K562 (cell line): ENCODE results near the gene AGPAT2. TPM values are rescaled to one million over a fixed set of nuclear protein-coding genes. Genes with fewer than 3 reads are reported as not detected.

ENCODE experiments used
- ESRRA ChIP-seq: fragments of 450-650 bp; IDR thresholded peaks from 2 replicates; pipeline ENCODE4 v1.6.1; 2014; ENCODE audit warnings: low read depth, mild to moderate bottlenecking, moderate library complexity, borderline replicate concordance
- FOXA3 ChIP-seq, 2 experiments: fragments of 450-650 bp in 1 of 2; sonication (generic) in 1 of 2; formaldehyde crosslinking; IDR thresholded peaks in 1 of 2; conservative IDR thresholded peaks in 1 of 2; 2 replicates each; pipeline versions ENCODE4 v1.4.0 to v1.8.0; 2020 to 2022; ENCODE audit warnings: mild to moderate bottlenecking in 2 of 2, missing genetic modification reagents in 1 of 2
- FOXJ2 ChIP-seq: fragments of 200-800 bp; sonication (Bioruptor generic); IDR thresholded peaks from 2 replicates; pipeline ENCODE4 v1.6.1; 2016; ENCODE audit warnings: missing genetic modification characterization, missing compliant biosample characterization
- MGA ChIP-seq: fragments of 450-650 bp; IDR thresholded peaks from 2 replicates; pipeline ENCODE4 v1.6.1; 2016; ENCODE audit warnings: mild to moderate bottlenecking, moderate library complexity
- RNF219 ChIP-seq: fragments of 250-450 bp; sonication (Bioruptor Pico); IDR thresholded peaks from 2 replicates; pipeline ENCODE4 v1.5.0; 2022; ENCODE audit warnings: mild to moderate bottlenecking
- SMARCA4 ChIP-seq: fragments of 450-650 bp; IDR thresholded peaks from 2 replicates; pipeline ENCODE4 v1.6.1; 2016
- polyA plus RNA-seq, 8 experiments: library from polyadenylated mRNA; depleted of rRNA in 4 of 8; stranded (reverse) in 5 of 8; unstranded in 3 of 8; fragments of >200 nt; fragmentation: Nextera tagmentation in 2 of 8; fragmentation: Illumina TruSeq in 1 of 8; extraction: Ambion mirVana in 2 of 8; extraction: Trizol in 1 of 8; gene quantifications; 2 replicates each; pipeline versions ENCODE4 v1.2.1 to v1.2.3, GENCODE V29; 2011 to 2014; ENCODE audit warnings: inconsistent platforms in 1 of 8, missing spikeins in 1 of 8
- total RNA-seq, 7 experiments: library from RNA; depleted of rRNA in 6 of 7; stranded (reverse); fragments of >200 nt in 6 of 7; fragmentation: Illumina TruSeq in 2 of 7; extraction: Trizol in 2 of 7; gene quantifications; 2 replicates each; pipeline versions ENCODE4 v1.2.1 to v1.2.3, GENCODE V29; 2011 to 2021; ENCODE audit warnings: low replicate concordance in 1 of 7
- TF ChIP-seq, protein P1 (sequence below): sonication (generic); formaldehyde crosslinking; IDR thresholded peaks from 2 replicates; pipeline ENCODE4 v1.8.1; 2023; ENCODE audit warnings: missing genetic modification reagents, mild to moderate bottlenecking, borderline replicate concordance

The AGPAT2 gene
- total and polyA plus RNA-seq, 9 of the 15 experiments (the other 6 are each of a cell fraction or from before 2014, with no cell fraction given) = 0.13 to 54.5 (median 23.9) TPM

DNA sequence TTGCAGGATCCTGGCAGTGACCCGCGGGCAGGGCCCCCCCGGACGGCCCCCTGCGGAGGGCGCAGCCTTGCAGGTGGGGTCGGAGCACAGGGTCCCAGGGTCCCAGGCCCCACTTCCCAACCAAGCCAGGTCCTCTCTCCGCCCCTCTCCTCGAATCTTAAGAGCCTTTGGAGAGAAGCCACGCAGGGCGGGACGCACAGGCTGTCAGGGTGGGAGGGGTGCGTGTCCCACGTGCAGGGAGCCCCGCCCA, 43.0 kb downstream of the AGPAT2 start (continued):
- TF ChIP-seq, protein P1, sequence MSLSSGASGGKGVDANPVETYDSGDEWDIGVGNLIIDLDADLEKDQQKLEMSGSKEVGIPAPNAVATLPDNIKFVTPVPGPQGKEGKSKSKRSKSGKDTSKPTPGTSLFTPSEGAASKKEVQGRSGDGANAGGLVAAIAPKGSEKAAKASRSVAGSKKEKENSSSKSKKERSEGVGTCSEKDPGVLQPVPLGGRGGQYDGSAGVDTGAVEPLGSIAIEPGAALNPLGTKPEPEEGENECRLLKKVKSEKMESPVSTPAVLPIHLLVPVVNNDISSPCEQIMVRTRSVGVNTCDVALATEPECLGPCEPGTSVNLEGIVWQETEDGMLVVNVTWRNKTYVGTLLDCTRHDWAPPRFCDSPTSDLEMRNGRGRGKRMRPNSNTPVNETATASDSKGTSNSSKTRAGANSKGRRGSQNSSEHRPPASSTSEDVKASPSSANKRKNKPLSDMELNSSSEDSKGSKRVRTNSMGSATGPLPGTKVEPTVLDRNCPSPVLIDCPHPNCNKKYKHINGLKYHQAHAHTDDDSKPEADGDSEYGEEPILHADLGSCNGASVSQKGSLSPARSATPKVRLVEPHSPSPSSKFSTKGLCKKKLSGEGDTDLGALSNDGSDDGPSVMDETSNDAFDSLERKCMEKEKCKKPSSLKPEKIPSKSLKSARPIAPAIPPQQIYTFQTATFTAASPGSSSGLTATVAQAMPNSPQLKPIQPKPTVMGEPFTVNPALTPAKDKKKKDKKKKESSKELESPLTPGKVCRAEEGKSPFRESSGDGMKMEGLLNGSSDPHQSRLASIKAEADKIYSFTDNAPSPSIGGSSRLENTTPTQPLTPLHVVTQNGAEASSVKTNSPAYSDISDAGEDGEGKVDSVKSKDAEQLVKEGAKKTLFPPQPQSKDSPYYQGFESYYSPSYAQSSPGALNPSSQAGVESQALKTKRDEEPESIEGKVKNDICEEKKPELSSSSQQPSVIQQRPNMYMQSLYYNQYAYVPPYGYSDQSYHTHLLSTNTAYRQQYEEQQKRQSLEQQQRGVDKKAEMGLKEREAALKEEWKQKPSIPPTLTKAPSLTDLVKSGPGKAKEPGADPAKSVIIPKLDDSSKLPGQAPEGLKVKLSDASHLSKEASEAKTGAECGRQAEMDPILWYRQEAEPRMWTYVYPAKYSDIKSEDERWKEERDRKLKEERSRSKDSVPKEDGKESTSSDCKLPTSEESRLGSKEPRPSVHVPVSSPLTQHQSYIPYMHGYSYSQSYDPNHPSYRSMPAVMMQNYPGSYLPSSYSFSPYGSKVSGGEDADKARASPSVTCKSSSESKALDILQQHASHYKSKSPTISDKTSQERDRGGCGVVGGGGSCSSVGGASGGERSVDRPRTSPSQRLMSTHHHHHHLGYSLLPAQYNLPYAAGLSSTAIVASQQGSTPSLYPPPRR (CRISPR knock-in tag) = no peak
- TF ChIP-seq FOXJ2 (tag) (no peak), SMARCA4 (no peak), ESRRA (no peak; the same call in 1 of the 2 replicates), MGA (peak; percentile 75), RNF219 (CRISPR knock-in tag) (no peak), FOXA3 (CRISPR knock-in tag; conservative IDR thresholded peaks at IDR 0.05 in 1 of 2, IDR thresholded peaks at IDR 0.05 in 1 of 2) (no peak)
- TF ChIP-seq, all 486 proteins: peak for 17
